Dedifferentiated amniotic fluid mesenchymal stem cell (primary cell): ENCODE data around the gene DNMT3B.
A peak's percentile ranks its signal among the peaks of the same experiment; 100 is the strongest.
"Not testable (repeated sequence)": the region's sequence is repeated elsewhere in the genome, so short reads cannot be mapped to it uniquely, and the experiment has no call there.

Source experiments
- DNase-seq: peaks from one replicate; pipeline ENCODE4 v3.0.0-alpha.2; 2016; ENCODE audit errors: extremely low spot score

The DNMT3B gene

GRCh38 chr20:32763202-32764004, 1.2 kb downstream of the DNMT3B start:
- no peak for DNase-seq

GRCh38 chr20:32764005-32764960, 2.1 kb downstream of the DNMT3B start:
- DNase-seq = no peak

GRCh38 chr20:32765230-32765875, 3.2 kb downstream of the DNMT3B start:
- DNase-seq = not testable (repeated sequence)

- no peak for DNase-seq
Measured at GRCh38 chr20:32767418-32768198, 5.4 kb downstream of the DNMT3B start.

GRCh38 chr20:32772046-32772445, 9.9 kb downstream of the DNMT3B start:
- DNase-seq = no peak

GRCh38 chr20:32773223-32773622, 11.0 kb downstream of the DNMT3B start:
- DNase-seq = no peak

- no peak for DNase-seq
Measured at GRCh38 chr20:32773855-32774254, 11.7 kb downstream of the DNMT3B start.

- no peak for DNase-seq
Measured at GRCh38 chr20:32775336-32775991, 13.3 kb downstream of the DNMT3B start.

GRCh38 chr20:32777177-32777956, 15.2 kb downstream of the DNMT3B start:
- DNase-seq = no peak

GRCh38 chr20:32779500-32780211, 17.5 kb downstream of the DNMT3B start:
- DNase-seq = no peak

- DNase-seq = no peak
Measured at GRCh38 chr20:32780278-32780677, 18.1 kb downstream of the DNMT3B start.

GRCh38 chr20:32780749-32781655, 18.8 kb downstream of the DNMT3B start:
- DNase-seq = no peak

GRCh38 chr20:32784369-32785080, 22.3 kb downstream of the DNMT3B start:
- DNase-seq = no peak

- no peak for DNase-seq
Measured at GRCh38 chr20:32786059-32786760, 24.0 kb downstream of the DNMT3B start.

- DNase-seq = no peak
Measured at GRCh38 chr20:32787168-32787567, 25.0 kb downstream of the DNMT3B start.

- DNase-seq = peak; percentile 74
Measured at GRCh38 chr20:32789896-32790750, 27.9 kb downstream of the DNMT3B start.
